GM12878 (cell line): ENCODE measurements around the gene HMGN4. TPM values are rescaled to one million over a fixed set of nuclear protein-coding genes. Genes with fewer than 3 reads are reported as not detected.
A peak's percentile ranks its signal among the peaks of the same experiment; 100 is the strongest.

Experiments used
- ATF7 ChIP-seq: fragments of 450-650 bp; IDR thresholded peaks from 2 replicates; pipeline ENCODE4 v1.6.1; 2016; ENCODE audit warnings: low read depth, mild to moderate bottlenecking
- E2F8 ChIP-seq: fragments of 450-650 bp; IDR thresholded peaks from 2 replicates; pipeline ENCODE4 v1.6.1; 2018; ENCODE audit warnings: mild to moderate bottlenecking, low read depth, moderate library complexity; ENCODE audit not compliant: partially characterized antibody
- ESRRA ChIP-seq: IDR thresholded peaks from 2 replicates; pipeline ENCODE4 v1.6.1; 2012; ENCODE audit warnings: mild to moderate bottlenecking, low read length, improper control_type of control experiment
- GABPA ChIP-seq: IDR thresholded peaks from 2 replicates; pipeline ENCODE4 v1.6.1; 2014; ENCODE audit warnings: antibody characterized with exemption, low read depth, mild to moderate bottlenecking, inconsistent platforms
- HCFC1 ChIP-seq: fragments of 150-350 bp; IDR thresholded peaks from 2 replicates; pipeline ENCODE4 v1.6.1; 2014; ENCODE audit warnings: low read length
- HDAC2 ChIP-seq: fragments of 200-600 bp; sonication (generic); IDR thresholded peaks from 2 replicates; pipeline ENCODE4 v1.6.1; 2017
- IKZF1 ChIP-seq: fragments of 450-650 bp; conservative IDR thresholded peaks from 2 replicates; pipeline ENCODE4 v1.6.1; 2017; ENCODE audit warnings: antibody characterized with exemption, mild to moderate bottlenecking
- KDM1A ChIP-seq: fragments of 200-600 bp; sonication (generic); IDR thresholded peaks from 2 replicates; pipeline ENCODE4 v1.6.1; 2016; ENCODE audit warnings: borderline replicate concordance
- MXI1 ChIP-seq: fragments of 150-350 bp; IDR thresholded peaks from 2 replicates; pipeline ENCODE4 v1.6.1; 2011; ENCODE audit warnings: low read depth, mild to moderate bottlenecking, inconsistent platforms, low read length, improper control_type of control experiment
- NBN ChIP-seq: fragments of 450-650 bp; IDR thresholded peaks from 2 replicates; pipeline ENCODE4 v1.6.1; 2016
- PKNOX1 ChIP-seq: fragments of 450-650 bp; IDR thresholded peaks from 2 replicates; pipeline ENCODE4 v1.6.1; 2016; ENCODE audit warnings: mild to moderate bottlenecking
- POLR2AphosphoS2 ChIP-seq: IDR thresholded peaks from 2 replicates; pipeline ENCODE4 v1.6.1; 2011; ENCODE audit warnings: low read depth, mild to moderate bottlenecking, low read length, improper control_type of control experiment, moderate library complexity
- POU2F2 ChIP-seq: IDR thresholded peaks from 3 replicates; pipeline ENCODE4 v1.6.1; 2011; ENCODE audit warnings: low read depth, mild to moderate bottlenecking, low read length, borderline replicate concordance
- ZBTB40 ChIP-seq: fragments of 450-650 bp; IDR thresholded peaks from 2 replicates; pipeline ENCODE4 v1.6.1; 2016; ENCODE audit warnings: mild to moderate bottlenecking, moderate library complexity, borderline replicate concordance
- ZNF384 ChIP-seq: IDR thresholded peaks from 2 replicates; pipeline ENCODE4 v1.6.1; 2012; ENCODE audit warnings: low read depth, mild to moderate bottlenecking, low read length, improper control_type of control experiment, borderline replicate concordance
- polyA plus RNA-seq, 11 experiments: library from polyadenylated mRNA; depleted of rRNA in 4 of 11; unstranded in 6 of 11; stranded (reverse) in 5 of 11; fragments of >200 nt; fragmentation: Nextera tagmentation in 4 of 11; fragmentation: Illumina TruSeq in 1 of 11; extraction: Ambion mirVana in 4 of 11; extraction: Trizol in 1 of 11; gene quantifications; 1 replicate in 1 of 11; 2 replicates in 10 of 11; pipeline versions ENCODE4 v1.2.1 to v1.2.3, GENCODE V29; 2011 to 2016; ENCODE audit warnings: inconsistent platforms in 2 of 11, missing spikeins in 2 of 11, low read depth in 1 of 11
- total RNA-seq, 4 experiments: library from RNA; depleted of rRNA in 3 of 4; stranded (reverse); fragments of >200 nt in 3 of 4; fragmentation: Illumina TruSeq in 1 of 4; extraction: Trizol in 1 of 4; gene quantifications; 2 replicates each; pipeline versions ENCODE4 v1.2.1 to v1.2.3, GENCODE V29; 2013 to 2021
- TF ChIP-seq, protein P1 (sequence below): fragments of 450-650 bp; formaldehyde crosslinking; IDR thresholded peaks from 2 replicates; pipeline ENCODE4 v1.5.0; 2022; ENCODE audit warnings: mild to moderate bottlenecking, missing genetic modification characterization
- TF ChIP-seq, protein P2 (sequence below): IDR thresholded peaks from 2 replicates; pipeline ENCODE4 v1.6.1; 2012; ENCODE audit warnings: low read depth, low read length, improper control_type of control experiment

The HMGN4 gene
- total and polyA plus RNA-seq, 10 of the 15 experiments (the other 5 are each of a cell fraction or from before 2014, with no cell fraction given), result 26.7 to 99.1 (median 76.7) TPM

DNA sequence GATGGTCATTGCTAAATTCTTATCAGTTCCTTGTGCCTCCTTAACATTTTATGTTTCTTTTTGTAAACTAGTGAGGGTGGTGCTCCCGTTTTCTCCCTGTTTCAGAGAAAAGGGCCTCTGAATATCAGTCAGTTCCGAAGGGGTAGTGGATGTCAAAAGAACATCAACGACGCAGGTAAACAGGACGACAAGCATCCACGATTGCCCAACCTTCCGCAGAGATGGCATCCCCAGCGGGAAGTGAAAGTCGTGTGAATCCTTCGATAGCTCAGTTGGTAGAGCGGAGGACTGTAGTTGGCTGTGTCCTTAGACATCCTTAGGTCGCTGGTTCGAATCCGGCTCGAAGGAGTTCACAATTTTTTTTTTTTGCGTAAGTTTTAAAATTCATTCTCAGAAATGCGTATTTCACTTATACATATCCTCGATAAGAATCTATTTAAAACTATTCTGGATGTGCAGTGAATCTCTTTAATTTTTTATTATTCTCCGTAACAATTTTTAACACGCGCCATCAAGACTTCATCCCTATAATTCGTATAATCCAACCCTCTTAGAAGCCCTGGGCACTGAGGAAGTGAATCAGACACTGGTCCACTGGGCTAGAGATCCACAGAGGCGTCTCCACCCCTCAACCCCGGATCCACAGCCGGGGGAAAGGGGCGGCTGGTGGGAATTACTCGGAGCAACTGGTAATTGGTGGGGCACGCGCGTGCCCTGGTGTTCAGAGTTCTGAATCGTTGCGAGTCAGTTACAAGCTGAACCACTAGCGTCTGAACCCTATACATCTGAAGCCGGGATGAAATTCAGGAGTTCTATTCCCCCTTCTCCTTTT is 30.7 kb downstream of the HMGN4 start (continued):
- TF ChIP-seq GABPA (peak; percentile 44; the same call in 1 of the 2 replicates), E2F8 (no peak), ZNF384 (peak; percentile 76), NBN (peak; percentile 71), MXI1 (0 out of 2 replicates have a peak, but pooled peaks have one; percentile 12), POLR2AphosphoS2 (no peak), ESRRA (no peak), HCFC1 (peak; percentile 50; the same call in 1 of the 2 replicates), KDM1A (no peak), PKNOX1 (peak; percentile 67), ZBTB40 (peak; percentile 86), IKZF1 (peak; percentile 71), POU2F2 (peak; percentile 33; the same call in 1 of the 3 replicates), ATF7 (peak; percentile 73; the same call in 1 of the 2 replicates), HDAC2 (no peak)
- TF ChIP-seq, protein P1, sequence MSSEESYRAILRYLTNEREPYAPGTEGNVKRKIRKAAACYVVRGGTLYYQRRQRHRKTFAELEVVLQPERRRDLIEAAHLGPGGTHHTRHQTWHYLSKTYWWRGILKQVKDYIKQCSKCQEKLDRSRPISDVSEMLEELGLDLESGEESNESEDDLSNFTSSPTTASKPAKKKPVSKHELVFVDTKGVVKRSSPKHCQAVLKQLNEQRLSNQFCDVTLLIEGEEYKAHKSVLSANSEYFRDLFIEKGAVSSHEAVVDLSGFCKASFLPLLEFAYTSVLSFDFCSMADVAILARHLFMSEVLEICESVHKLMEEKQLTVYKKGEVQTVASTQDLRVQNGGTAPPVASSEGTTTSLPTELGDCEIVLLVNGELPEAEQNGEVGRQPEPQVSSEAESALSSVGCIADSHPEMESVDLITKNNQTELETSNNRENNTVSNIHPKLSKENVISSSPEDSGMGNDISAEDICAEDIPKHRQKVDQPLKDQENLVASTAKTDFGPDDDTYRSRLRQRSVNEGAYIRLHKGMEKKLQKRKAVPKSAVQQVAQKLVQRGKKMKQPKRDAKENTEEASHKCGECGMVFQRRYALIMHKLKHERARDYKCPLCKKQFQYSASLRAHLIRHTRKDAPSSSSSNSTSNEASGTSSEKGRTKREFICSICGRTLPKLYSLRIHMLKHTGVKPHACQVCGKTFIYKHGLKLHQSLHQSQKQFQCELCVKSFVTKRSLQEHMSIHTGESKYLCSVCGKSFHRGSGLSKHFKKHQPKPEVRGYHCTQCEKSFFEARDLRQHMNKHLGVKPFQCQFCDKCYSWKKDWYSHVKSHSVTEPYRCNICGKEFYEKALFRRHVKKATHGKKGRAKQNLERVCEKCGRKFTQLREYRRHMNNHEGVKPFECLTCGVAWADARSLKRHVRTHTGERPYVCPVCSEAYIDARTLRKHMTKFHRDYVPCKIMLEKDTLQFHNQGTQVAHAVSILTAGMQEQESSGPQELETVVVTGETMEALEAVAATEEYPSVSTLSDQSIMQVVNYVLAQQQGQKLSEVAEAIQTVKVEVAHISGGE (CRISPR knock-in tag), result no peak
- TF ChIP-seq, protein P2, sequence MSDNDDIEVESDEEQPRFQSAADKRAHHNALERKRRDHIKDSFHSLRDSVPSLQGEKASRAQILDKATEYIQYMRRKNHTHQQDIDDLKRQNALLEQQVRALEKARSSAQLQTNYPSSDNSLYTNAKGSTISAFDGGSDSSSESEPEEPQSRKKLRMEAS, result 0 out of 2 replicates have a peak, but pooled peaks have one; percentile 33
